Spinal cord (tissue), 10 donors: ENCODE data around the gene FRY. TPM values are rescaled to one million over a fixed set of nuclear protein-coding genes. Genes with fewer than 3 reads are reported as not detected.
A peak's percentile ranks its signal among the peaks of the same experiment; 100 is the strongest.

Experiments used
- DNase-seq, 6 donors: peaks; one replicate each; pipeline versions ENCODE4 v3.0.0 to v3.0.0-alpha.2; 2013 to 2015; ENCODE audit warnings: low spot score in 6 of 6, low read depth in 4 of 6
- H3K27ac ChIP-seq: one replicate; pipeline ENCODE4 v1.5.1; 2013; ENCODE audit warnings: low read depth, low read length, control low read depth
- H3K27me3 ChIP-seq: one replicate; pipeline ENCODE4 v1.6.1; 2013; ENCODE audit warnings: low read length; ENCODE audit not compliant: control insufficient read depth, insufficient read depth
- H3K36me3 ChIP-seq: one replicate; pipeline ENCODE4 v1.6.1; 2013; ENCODE audit warnings: low read length; ENCODE audit not compliant: control insufficient read depth, insufficient read depth
- H3K4me1 ChIP-seq: one replicate; pipeline ENCODE4 v1.6.1; 2013; ENCODE audit warnings: low read length; ENCODE audit not compliant: control insufficient read depth, insufficient read depth
- H3K4me3 ChIP-seq: one replicate; pipeline ENCODE4 v1.5.1; 2013; ENCODE audit warnings: low read depth, low read length, control low read depth
- H3K9me3 ChIP-seq: one replicate; pipeline ENCODE4 v1.6.1; 2013; ENCODE audit warnings: low read length; ENCODE audit not compliant: control insufficient read depth, insufficient read depth
- WGBS: methylation state at CpG from one replicate; pipeline ENCODE4 v1.1.5; 2013; ENCODE audit warnings: missing lambda C conversion rate; ENCODE audit not compliant: insufficient coverage; 5-methylcytosine and 5-hydroxymethylcytosine counted together
- polyA plus RNA-seq, 2 donors: library from polyadenylated mRNA; unstranded; fragments of 120-200 nt; gene quantifications; one replicate each; pipeline ENCODE4 v1.2.1, GENCODE V29; 2013; ENCODE audit not compliant: insufficient read length in 2 of 2
- total RNA-seq, 2 donors: library from RNA; depleted of rRNA in 1 of 2; stranded (reverse); fragments of 120-200 nt in 1 of 2; fragments of >200 nt in 1 of 2; gene quantifications; one replicate each; pipeline versions ENCODE4 v1.2.3 to v1.2.4, GENCODE V29; 2013 to 2014
- donor health status: healthy.

FRY gene
- total and polyA plus RNA-seq, 4 donors, result 55.9 to 97.8 (median 92.7) TPM

GRCh38 chr13:32024750-32025149 lies 6.8 kb upstream of the FRY start:
- WGBS, result no CpG with 5 or more reads among the region's 2 CpGs
- no peaks in the 10 kb centered on the region for H3K27me3 ChIP-seq
- H3K4me1 ChIP-seq, result peaks cover 3% of the 10 kb centered on the region
- H3K36me3 ChIP-seq, result no peaks in the 10 kb centered on the region
- H3K27ac ChIP-seq, result no peak overlapping the region
- no peak overlapping the region for H3K4me3 ChIP-seq
- H3K9me3 ChIP-seq, result no peaks in the 10 kb centered on the region
- DNase-seq, result no peak

- H3K4me3 ChIP-seq, result no peak overlapping the region
- peaks cover 3% of the 10 kb centered on the region for H3K4me1 ChIP-seq
- WGBS, result 42% methylated on average over 2 of the region's 2 CpGs
- no peaks in the 10 kb centered on the region for H3K36me3 ChIP-seq
- no peaks in the 10 kb centered on the region for H3K9me3 ChIP-seq
- no peak overlapping the region for H3K27ac ChIP-seq
- no peak for DNase-seq
- H3K27me3 ChIP-seq, result no peaks in the 10 kb centered on the region
Observed at GRCh38 chr13:32025730-32026129, 5.8 kb upstream of the FRY start.

- DNase-seq, result no peak
- Histone ChIP-seq H3K27ac (no peak overlapping the region), H3K4me3 (no peak overlapping the region), H3K9me3 (no peaks in the 10 kb centered on the region), H3K36me3 (no peaks in the 10 kb centered on the region), H3K27me3 (no peaks in the 10 kb centered on the region), H3K4me1 (peaks cover 3% of the 10 kb centered on the region)
- WGBS, result no CpG with 5 or more reads among the region's 3 CpGs
Observed at GRCh38 chr13:32026623-32027022, 5.0 kb upstream of the FRY start.

- Histone ChIP-seq H3K36me3 (no peaks in the 10 kb centered on the region), H3K27ac (no peak overlapping the region), H3K9me3 (no peaks in the 10 kb centered on the region), H3K4me3 (no peak overlapping the region), H3K4me1 (no peaks in the 10 kb centered on the region), H3K27me3 (no peaks in the 10 kb centered on the region)
- WGBS, result 0% methylated on average over 1 of the region's 3 CpGs
- DNase-seq, result no peak
Observed at GRCh38 chr13:32028711-32029110, 2.9 kb upstream of the FRY start.

GRCh38 chr13:32029684-32030083 lies 1.9 kb upstream of the FRY start:
- 100% methylated on average over 3 of the region's 6 CpGs for WGBS
- Histone ChIP-seq H3K36me3 (no peaks in the 10 kb centered on the region), H3K27ac (no peak overlapping the region), H3K4me1 (peaks cover 3% of the 10 kb centered on the region), H3K27me3 (no peaks in the 10 kb centered on the region), H3K9me3 (no peaks in the 10 kb centered on the region), H3K4me3 (no peak overlapping the region)
- no peak for DNase-seq

DNA sequence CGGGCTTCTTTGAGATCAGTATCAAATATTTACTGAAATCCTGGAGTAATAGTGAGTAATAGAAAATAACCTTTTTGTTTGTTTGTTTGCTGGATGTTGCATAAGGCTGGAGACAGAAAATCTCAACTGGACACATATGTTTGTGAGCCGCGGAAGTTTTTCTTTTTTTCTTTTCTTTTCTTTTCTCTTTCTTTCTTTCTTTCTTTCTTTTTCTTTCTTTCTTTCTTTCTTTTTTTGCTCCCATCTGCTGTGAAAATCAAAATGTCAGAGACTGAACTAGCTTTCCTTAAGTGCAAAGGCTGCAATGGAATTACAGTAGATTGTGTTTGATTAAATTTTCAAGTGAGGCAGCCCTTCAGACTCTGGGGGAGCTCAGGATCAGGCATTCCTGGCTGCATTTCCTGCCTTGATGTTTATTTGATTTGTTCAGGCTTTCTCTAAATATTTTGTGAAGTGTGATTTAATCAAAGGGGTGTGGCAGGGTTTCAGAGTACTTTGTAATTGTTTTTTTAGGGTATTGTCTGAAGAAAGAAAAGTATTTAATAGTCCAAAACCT lies 319 bp downstream of the FRY start:
- H3K4me1 ChIP-seq, result peaks cover 3% of the 10 kb centered on the region
- peak overlapping the region; percentile 82 for H3K4me3 ChIP-seq
- 0% methylated on average over 1 of the region's 3 CpGs for WGBS
- no peaks in the 10 kb centered on the region for H3K36me3 ChIP-seq
- no peaks in the 10 kb centered on the region for H3K27me3 ChIP-seq
- H3K9me3 ChIP-seq, result no peaks in the 10 kb centered on the region
- DNase-seq, result peak in 2 of 6 donors; percentile 50 to 78
- peak overlapping the region; percentile 93 for H3K27ac ChIP-seq

- H3K36me3 ChIP-seq, result no peaks in the 10 kb centered on the region
- peaks cover 3% of the 10 kb centered on the region for H3K4me1 ChIP-seq
- H3K27me3 ChIP-seq, result no peaks in the 10 kb centered on the region
- no peaks in the 10 kb centered on the region for H3K9me3 ChIP-seq
- peak overlapping the region; percentile 93 for H3K27ac ChIP-seq
- peak overlapping the region; percentile 82 for H3K4me3 ChIP-seq
- peak in 1 of 6 donors; percentile 60 for DNase-seq
- no CpG with 5 or more reads among the region's 1 CpG for WGBS
Observed at GRCh38 chr13:32032759-32033158, 1.2 kb downstream of the FRY start.

DNA sequence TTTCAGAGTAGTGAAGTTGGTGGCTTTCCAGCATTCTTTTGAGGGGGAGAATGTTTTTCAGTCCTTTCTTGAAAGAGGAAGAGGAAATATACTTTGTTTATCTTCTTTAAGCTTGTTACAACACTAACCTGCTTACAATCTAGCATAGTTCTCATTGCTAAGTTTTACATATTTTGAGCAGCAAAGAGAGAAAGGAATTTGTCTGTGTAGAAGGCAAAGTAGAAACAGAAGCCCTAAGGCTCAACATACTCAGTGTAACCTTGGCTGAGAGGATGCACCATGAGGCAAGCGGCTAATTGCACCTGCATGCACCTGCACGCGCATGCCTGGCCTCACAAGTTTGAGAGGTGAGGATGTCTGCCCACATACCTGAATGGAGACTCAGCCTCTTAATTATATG lies 2.2 kb downstream of the FRY start:
- no peak for DNase-seq
- Histone ChIP-seq H3K27me3 (no peaks in the 10 kb centered on the region), H3K9me3 (no peaks in the 10 kb centered on the region), H3K36me3 (no peaks in the 10 kb centered on the region), H3K27ac (no peak overlapping the region), H3K4me3 (peak overlapping the region; percentile 6), H3K4me1 (peaks cover 3% of the 10 kb centered on the region)
- no CpG with 5 or more reads among the region's 3 CpGs for WGBS

DNA sequence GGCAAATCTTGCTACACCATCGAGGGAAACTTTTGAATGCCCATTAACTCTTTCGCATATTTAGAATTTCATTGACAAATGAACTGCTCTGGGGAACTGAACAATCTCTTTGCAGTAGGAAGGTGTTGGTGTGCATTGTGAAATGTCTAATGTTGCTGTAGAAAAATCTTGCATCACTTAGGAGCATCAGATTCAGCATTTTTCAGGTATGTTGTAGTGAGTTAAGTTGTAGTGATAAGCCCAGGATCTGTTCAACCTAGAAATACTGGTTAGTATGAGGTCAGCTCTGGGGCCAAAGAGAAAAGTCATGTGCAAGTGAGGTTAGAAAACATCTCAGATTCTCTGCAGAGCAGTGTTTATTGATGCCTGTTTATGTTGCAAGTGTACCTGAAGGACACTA lies 4.1 kb downstream of the FRY start:
- Histone ChIP-seq H3K4me3 (no peak overlapping the region), H3K4me1 (peaks cover 3% of the 10 kb centered on the region), H3K27ac (no peak overlapping the region), H3K36me3 (no peaks in the 10 kb centered on the region), H3K27me3 (no peaks in the 10 kb centered on the region), H3K9me3 (no peaks in the 10 kb centered on the region)
- WGBS, result no CpG with 5 or more reads among the region's 2 CpGs
- no peak for DNase-seq

DNA sequence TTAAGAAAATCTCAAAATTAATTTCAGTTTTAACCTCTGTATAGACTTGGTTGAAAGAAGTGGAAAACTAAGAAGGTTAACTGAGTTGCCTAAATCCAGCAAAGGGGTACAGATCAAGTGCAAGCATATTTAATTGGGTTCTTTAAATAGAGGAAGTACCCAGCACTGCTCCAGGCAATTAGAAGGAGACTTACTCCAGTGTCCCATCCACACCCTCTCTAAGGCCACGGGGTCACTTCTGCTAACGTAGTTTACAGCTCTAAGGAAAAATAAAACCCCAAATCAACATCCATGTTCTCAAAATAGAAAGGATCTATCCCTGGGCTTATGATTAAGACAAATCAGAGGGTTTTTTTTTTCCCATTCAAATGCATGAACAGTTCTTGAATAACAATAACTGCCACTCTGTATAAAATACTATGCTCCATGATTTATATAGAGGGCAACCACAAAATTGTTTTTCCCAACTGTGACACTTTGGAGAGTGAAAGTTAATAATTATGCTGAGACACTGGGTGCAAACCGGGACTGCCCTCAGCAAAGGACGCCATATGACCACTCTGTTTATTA lies 4.6 kb downstream of the FRY start:
- no peak overlapping the region for H3K27ac ChIP-seq
- no peak for DNase-seq
- H3K27me3 ChIP-seq, result no peaks in the 10 kb centered on the region
- H3K9me3 ChIP-seq, result no peaks in the 10 kb centered on the region
- H3K4me1 ChIP-seq, result peaks cover 3% of the 10 kb centered on the region
- H3K4me3 ChIP-seq, result no peak overlapping the region
- H3K36me3 ChIP-seq, result no peaks in the 10 kb centered on the region
- no CpG with 5 or more reads among the region's 4 CpGs for whole genome bisulfite sequencing
